ENCODE measurements around the gene GYS1. TPM values are rescaled to one million over a fixed set of nuclear protein-coding genes. Genes with fewer than 3 reads are reported as not detected.

Gene GYS1
- total RNA-seq, 4 donors from 2014 or later = 31.8 to 107 (median 40.9) TPM

DNA sequence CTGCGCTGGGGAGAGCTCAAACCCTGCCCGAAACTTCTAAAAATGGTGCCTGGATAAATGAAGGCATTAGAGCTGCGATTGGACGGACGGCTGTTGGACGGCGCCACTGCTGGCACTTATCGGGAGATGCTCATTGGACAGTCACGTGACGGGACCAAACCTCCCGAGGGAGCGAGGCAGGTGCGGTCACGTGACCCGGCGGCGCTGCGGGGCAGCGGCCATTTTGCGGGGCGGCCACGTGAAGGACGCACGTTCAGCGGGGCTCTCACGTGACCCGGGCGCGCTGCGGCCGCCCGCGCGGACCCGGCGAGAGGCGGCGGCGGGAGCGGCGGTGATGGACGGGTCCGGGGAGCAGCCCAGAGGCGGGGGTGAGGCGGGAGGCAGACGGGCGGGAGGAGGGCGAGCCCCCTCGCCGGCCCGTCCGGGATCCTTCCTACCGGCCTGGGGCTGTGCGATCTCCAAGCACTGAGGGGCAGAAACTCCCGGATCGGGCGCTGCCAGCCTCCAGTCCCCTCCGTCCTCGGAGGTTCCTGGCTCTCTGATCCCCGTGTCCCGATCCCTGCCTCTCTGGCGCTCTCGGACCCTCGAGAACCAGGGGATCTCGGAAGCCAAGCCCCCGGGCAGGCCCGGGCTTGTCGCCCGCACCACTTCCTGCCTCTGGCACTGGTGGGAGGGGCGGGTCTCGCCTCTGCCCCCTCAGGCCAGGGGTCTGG is 38.4 kb downstream of the GYS1 start, which contains the start of gene BAX:
Gene BAX (plus strand): TSS at position 281 of the 713 bp plus-strand sequence. CDS start 54 bp downstream, at position 335.
- peak; percentile 56 for TF ChIP-seq POLR2A (IDR thresholded peaks at IDR 0.05)
- no peak for TF ChIP-seq EP300 (IDR thresholded peaks at IDR 0.05; ENCODE audit: low read depth)
- TF ChIP-seq POLR2AphosphoS5 (IDR thresholded peaks at IDR 0.05) = peak; percentile 56 to 78 (median 75)
- TF ChIP-seq, protein P1, sequence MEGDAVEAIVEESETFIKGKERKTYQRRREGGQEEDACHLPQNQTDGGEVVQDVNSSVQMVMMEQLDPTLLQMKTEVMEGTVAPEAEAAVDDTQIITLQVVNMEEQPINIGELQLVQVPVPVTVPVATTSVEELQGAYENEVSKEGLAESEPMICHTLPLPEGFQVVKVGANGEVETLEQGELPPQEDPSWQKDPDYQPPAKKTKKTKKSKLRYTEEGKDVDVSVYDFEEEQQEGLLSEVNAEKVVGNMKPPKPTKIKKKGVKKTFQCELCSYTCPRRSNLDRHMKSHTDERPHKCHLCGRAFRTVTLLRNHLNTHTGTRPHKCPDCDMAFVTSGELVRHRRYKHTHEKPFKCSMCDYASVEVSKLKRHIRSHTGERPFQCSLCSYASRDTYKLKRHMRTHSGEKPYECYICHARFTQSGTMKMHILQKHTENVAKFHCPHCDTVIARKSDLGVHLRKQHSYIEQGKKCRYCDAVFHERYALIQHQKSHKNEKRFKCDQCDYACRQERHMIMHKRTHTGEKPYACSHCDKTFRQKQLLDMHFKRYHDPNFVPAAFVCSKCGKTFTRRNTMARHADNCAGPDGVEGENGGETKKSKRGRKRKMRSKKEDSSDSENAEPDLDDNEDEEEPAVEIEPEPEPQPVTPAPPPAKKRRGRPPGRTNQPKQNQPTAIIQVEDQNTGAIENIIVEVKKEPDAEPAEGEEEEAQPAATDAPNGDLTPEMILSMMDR (IDR thresholded peaks at IDR 0.05) = peak in 2 of 5 experiments; percentile 12 to 23
- in situ Hi-C loops (cut with MboI; ENCODE audit: low pct_ligation_motif_present in 1 of 4, low pct_unique_long_range_greater_than_20kb in 1 of 4, low sequenced_read_pairs in 3 of 4) (loop anchor here in 2 of 4 donors (10.0 to 25.0 kb wide), 2 partner anchors 80 to 92 kb away; partner anchors contain the start of genes PPP1R15A (in 2 of the 2) and PLEKHA4 (in 1 of the 2)), intact Hi-C loops (cut with DNase I; ENCODE audit: low total_unique reads) (no loop called here)
- H3K27ac ChIP-seq = peak within 1 kb of the TSS; percentile 87 to 93 (median 90)
- H3K9me3 ChIP-seq = no peaks in the 10 kb centered on the region
- DNase-seq = peak; percentile 98
- peak within 1 kb of the TSS; percentile 76 to 99 (median 94) for H3K4me3 ChIP-seq
- no peaks in the 10 kb centered on the region for H3K27me3 ChIP-seq
- H3K4me1 ChIP-seq = peaks cover 7 to 17% (median 16%) of the 10 kb centered on the region in 4 donors
- WGBS, 2 donors (ENCODE audit: low coverage in 1 of 2) = 0% methylated on average over 17 of the region's 71 CpGs; no CpG with 5 or more reads in 1 of the 2 donors
- no peaks in the 10 kb centered on the region for H3K36me3 ChIP-seq

DNA sequence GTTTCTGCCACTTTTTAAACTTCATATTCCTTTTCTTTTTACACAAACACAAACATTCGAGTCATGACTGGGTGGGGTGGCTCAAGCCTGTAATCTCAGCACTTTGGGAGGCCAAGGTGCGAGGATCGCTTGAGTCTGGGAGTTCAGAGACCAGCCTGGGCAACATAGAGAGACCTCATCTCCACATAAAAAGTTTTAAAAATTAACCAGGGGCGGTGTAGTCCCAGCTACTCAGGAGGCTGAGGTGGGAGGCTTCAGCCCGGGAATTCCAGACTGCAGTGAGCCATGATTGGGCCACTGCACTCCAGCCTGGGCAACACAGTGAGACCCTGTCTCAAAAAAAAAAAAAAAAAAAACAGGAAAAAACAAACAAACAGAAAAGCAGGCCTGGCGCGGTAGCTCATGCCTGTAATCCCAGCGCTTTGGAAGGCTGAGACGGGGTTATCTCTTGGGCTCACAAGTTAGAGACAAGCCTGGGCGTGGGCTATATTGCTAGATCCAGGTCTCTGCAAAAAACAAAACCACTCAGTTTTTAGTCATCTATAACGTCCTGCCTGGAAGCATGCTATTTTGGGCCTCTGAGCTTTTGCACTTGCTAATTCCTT is 39.0 kb downstream of the GYS1 start:
- WGBS, 2 donors (ENCODE audit: low coverage in 1 of 2) = 36 to 52% methylated on average over 6 to 11 of the region's 11 CpGs
- intact Hi-C loops (cut with DNase I; ENCODE audit: low total_unique reads) (no loop called here), in situ Hi-C loops (cut with MboI; ENCODE audit: low pct_ligation_motif_present in 1 of 4, low pct_unique_long_range_greater_than_20kb in 1 of 4, low sequenced_read_pairs in 3 of 4) (loop anchor here in 2 of 4 donors (10.0 to 25.0 kb wide), 2 partner anchors 79 to 92 kb away; partner anchors contain the start of genes PPP1R15A (in 2 of the 2) and PLEKHA4 (in 1 of the 2))
- no peaks in the 10 kb centered on the region for H3K36me3 ChIP-seq
- peak overlapping the region; percentile 87 to 93 (median 90) for H3K27ac ChIP-seq
- TF ChIP-seq, protein P1 (IDR thresholded peaks at IDR 0.05) = no peak
- no peak for TF ChIP-seq POLR2A (IDR thresholded peaks at IDR 0.05)
- no peak for TF ChIP-seq EP300 (IDR thresholded peaks at IDR 0.05; ENCODE audit: low read depth)
- TF ChIP-seq POLR2AphosphoS5 (IDR thresholded peaks at IDR 0.05) = no peak
- peak overlapping the region in 3 of 4 donors; percentile 76 to 99 (median 91) for H3K4me3 ChIP-seq
- peaks cover 7 to 17% (median 14%) of the 10 kb centered on the region in 4 donors for H3K4me1 ChIP-seq
- no peaks in the 10 kb centered on the region for H3K9me3 ChIP-seq
- no peaks in the 10 kb centered on the region for H3K27me3 ChIP-seq
- no peak for DNase-seq

DNA sequence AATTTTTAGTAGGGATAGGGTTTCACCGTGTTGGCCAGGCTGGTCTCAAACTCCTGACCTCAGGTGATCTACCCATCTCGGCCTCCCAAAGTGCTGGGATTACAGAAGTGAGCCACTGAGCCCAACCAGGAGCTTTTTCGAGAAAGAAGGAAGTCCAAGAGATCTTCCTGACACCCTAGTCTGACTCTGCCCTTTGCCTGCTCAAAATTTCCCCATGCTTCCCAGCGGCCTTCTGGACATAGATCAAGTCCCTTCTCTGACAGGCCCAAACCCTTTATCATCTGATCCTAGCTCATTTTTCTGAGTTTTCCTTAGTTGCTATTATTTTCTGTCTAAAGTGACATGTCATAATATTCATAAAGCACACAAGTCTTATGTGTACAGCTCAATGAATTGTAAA is 40.0 kb downstream of the GYS1 start:
- H3K27me3 ChIP-seq = no peaks in the 10 kb centered on the region
- no peak overlapping the region for H3K27ac ChIP-seq
- intact Hi-C loops (cut with DNase I; ENCODE audit: low total_unique reads) (no loop called here), in situ Hi-C loops (cut with MboI; ENCODE audit: low pct_ligation_motif_present in 1 of 4, low pct_unique_long_range_greater_than_20kb in 1 of 4, low sequenced_read_pairs in 3 of 4) (loop anchor here in 2 of 4 donors (10.0 to 25.0 kb wide), 2 partner anchors 78 to 91 kb away; partner anchors contain the start of genes PPP1R15A (in 2 of the 2) and PLEKHA4 (in 1 of the 2))
- peaks cover 7 to 17% (median 14%) of the 10 kb centered on the region in 4 donors for H3K4me1 ChIP-seq
- TF ChIP-seq EP300 (IDR thresholded peaks at IDR 0.05; ENCODE audit: low read depth) = no peak
- TF ChIP-seq POLR2AphosphoS5 (IDR thresholded peaks at IDR 0.05) = no peak
- TF ChIP-seq, protein P1 (IDR thresholded peaks at IDR 0.05) = no peak
- TF ChIP-seq POLR2A (IDR thresholded peaks at IDR 0.05) = no peak
- H3K4me3 ChIP-seq = no peak overlapping the region
- WGBS, 2 donors (ENCODE audit: low coverage in 1 of 2) = 83 to 100% methylated on average over 1 to 4 of the region's 4 CpGs
- H3K9me3 ChIP-seq = no peaks in the 10 kb centered on the region
- no peaks in the 10 kb centered on the region for H3K36me3 ChIP-seq
- no peak for DNase-seq
